Natural killer cell (primary cell): Measurements from ENCODE around the gene RGS6. TPM values are rescaled to one million over a fixed set of nuclear protein-coding genes. Genes with fewer than 3 reads are reported as not detected.

Experiments used
- ATAC-seq, 3 donors: fragments of 150-1000 bp in 2 of 3; fragments of 200-7000 bp in 1 of 3; cut with Tn5 transposase; 1 replicate in 1 of 3; 2 replicates in 2 of 3; pipeline ENCODE4 v1.10.0; 2021; ENCODE audit warnings: mild to moderate bottlenecking in 2 of 3, moderate library complexity in 2 of 3
- DNase-seq, 2 donors: peaks; one replicate each; pipeline versions ENCODE4 v3.0.0 to v3.0.0-alpha.2; 2013 to 2021; ENCODE audit warnings: mixed read lengths in 1 of 2
- H3K27ac ChIP-seq: one replicate; pipeline ENCODE4 v1.5.1; 2013; ENCODE audit warnings: mild to moderate bottlenecking, low read length
- H3K27me3 ChIP-seq: one replicate; pipeline ENCODE4 v1.6.1; 2013; ENCODE audit warnings: low read length; ENCODE audit not compliant: control insufficient read depth, insufficient read depth
- H3K36me3 ChIP-seq: one replicate; pipeline ENCODE4 v1.6.1; 2013; ENCODE audit warnings: low read length; ENCODE audit not compliant: control insufficient read depth, insufficient read depth
- H3K4me1 ChIP-seq: one replicate; pipeline ENCODE4 v1.6.1; 2013; ENCODE audit warnings: low read length; ENCODE audit not compliant: control insufficient read depth, insufficient read depth
- H3K4me3 ChIP-seq: one replicate; pipeline ENCODE4 v1.5.1; 2013; ENCODE audit warnings: low read length
- H3K9me3 ChIP-seq: one replicate; pipeline ENCODE4 v1.6.1; 2013; ENCODE audit warnings: low read length; ENCODE audit not compliant: control insufficient read depth, insufficient read depth
- H3K27ac Mint-ChIP-seq, 2 donors: one replicate each; pipeline ENCODE4 v1.8.0; 2022; ENCODE audit warnings: mild to moderate bottlenecking in 2 of 2, mixed read lengths in 2 of 2, moderate library complexity in 1 of 2
- H3K27me3 Mint-ChIP-seq, 2 donors: one replicate each; pipeline ENCODE4 v1.8.0; 2022; ENCODE audit warnings: low read depth in 2 of 2, mixed read lengths in 2 of 2
- H3K36me3 Mint-ChIP-seq: one replicate; pipeline ENCODE4 v1.8.0; 2022; ENCODE audit warnings: mixed read lengths
- H3K4me1 Mint-ChIP-seq, 2 donors: one replicate each; pipeline ENCODE4 v1.8.0; 2022; ENCODE audit warnings: mixed read lengths in 2 of 2
- H3K4me3 Mint-ChIP-seq: one replicate; pipeline ENCODE4 v1.8.0; 2022; ENCODE audit warnings: mild to moderate bottlenecking, moderate library complexity, mixed read lengths
- H3K9me3 Mint-ChIP-seq, 2 donors: one replicate each; pipeline ENCODE4 v1.8.0; 2022; ENCODE audit warnings: mixed read lengths in 2 of 2
- CTCF ChIP-seq: fragments of 200-600 bp; IDR thresholded peaks from one replicate; pipeline ENCODE4 v1.8.0; 2022; ENCODE audit warnings: antibody characterized with exemption
- WGBS: methylation state at CpG from one replicate; pipeline ENCODE4 v1.1.7; 2013; ENCODE audit warnings: missing lambda C conversion rate; ENCODE audit not compliant: insufficient coverage; 5-methylcytosine and 5-hydroxymethylcytosine counted together
- intact Hi-C: fragments of 100-400 bp; cut with micrococcal nuclease; formaldehyde crosslinking; loops from one replicate; pipeline ENCODE4 v1.14.2; 2022
- total RNA-seq, 4 donors: library from RNA; stranded (reverse); fragments of 120-200 nt in 1 of 4; gene quantifications; one replicate each; pipeline versions ENCODE4 v1.2.3 to v1.2.4, GENCODE V29; 2013 to 2022

The RGS6 gene
- total RNA-seq, 3 donors from 2014 or later (not counting 1 experiment from before 2014, with no cell fraction given) = 0.75 to 1.4 TPM; not detected in 1

GRCh38 chr14:71905031-71905430, 27.2 kb upstream of the RGS6 start:
- Mint-ChIP-seq H3K4me1 (no peaks in the 10 kb centered on the region), H3K9me3 (no peaks in the 10 kb centered on the region), H3K27ac (no peak overlapping the region), H3K27me3 (peaks cover 14 to 39% of the 10 kb centered on the region in 2 donors), H3K36me3 (no peaks in the 10 kb centered on the region), H3K4me3 (no peak overlapping the region)
- no peaks in the 10 kb centered on the region for H3K4me1 ChIP-seq
- H3K4me3 ChIP-seq = no peak overlapping the region
- 85% methylated on average over 4 of the region's 4 CpGs for WGBS
- DNase-seq = no peak
- no peak for TF ChIP-seq CTCF
- H3K27ac ChIP-seq = no peak overlapping the region
- intact Hi-C loops = no loop called here
- H3K36me3 ChIP-seq = no peaks in the 10 kb centered on the region
- no peak for ATAC-seq
- no peaks in the 10 kb centered on the region for H3K9me3 ChIP-seq
- no peaks in the 10 kb centered on the region for H3K27me3 ChIP-seq

GRCh38 chr14:71905860-71906259, 26.4 kb upstream of the RGS6 start:
- Histone ChIP-seq H3K27me3 (peaks cover 2% of the 10 kb centered on the region), H3K4me3 (no peak overlapping the region), H3K9me3 (no peaks in the 10 kb centered on the region), H3K36me3 (no peaks in the 10 kb centered on the region), H3K27ac (no peak overlapping the region), H3K4me1 (no peaks in the 10 kb centered on the region)
- Mint-ChIP-seq H3K4me3 (no peak overlapping the region), H3K27ac (no peak overlapping the region), H3K4me1 (no peaks in the 10 kb centered on the region), H3K9me3 (no peaks in the 10 kb centered on the region), H3K36me3 (no peaks in the 10 kb centered on the region), H3K27me3 (peaks cover 14 to 39% of the 10 kb centered on the region in 2 donors)
- no peak for DNase-seq
- no peak for TF ChIP-seq CTCF
- no peak for ATAC-seq
- WGBS = 78% methylated on average over 7 of the region's 7 CpGs
- intact Hi-C loops = no loop called here

- Mint-ChIP-seq H3K36me3 (no peaks in the 10 kb centered on the region), H3K27ac (no peak overlapping the region), H3K4me3 (no peak overlapping the region), H3K27me3 (peaks cover 14 to 52% of the 10 kb centered on the region in 2 donors), H3K9me3 (no peaks in the 10 kb centered on the region), H3K4me1 (no peaks in the 10 kb centered on the region)
- Histone ChIP-seq H3K4me3 (no peak overlapping the region), H3K9me3 (no peaks in the 10 kb centered on the region), H3K4me1 (no peaks in the 10 kb centered on the region), H3K36me3 (no peaks in the 10 kb centered on the region), H3K27ac (no peak overlapping the region), H3K27me3 (peaks cover 2% of the 10 kb centered on the region)
- 89% methylated on average over 9 of the region's 10 CpGs for WGBS
- intact Hi-C loops = no loop called here
- ATAC-seq = no peak
- DNase-seq = no peak
- TF ChIP-seq CTCF = no peak
Measured at GRCh38 chr14:71907793-71908515, 24.3 kb upstream of the RGS6 start.

- H3K27me3 Mint-ChIP-seq = peaks cover 14 to 26% of the 10 kb centered on the region in 2 donors
- no peak overlapping the region for H3K27ac Mint-ChIP-seq
- no peak for ATAC-seq
- Histone ChIP-seq H3K4me1 (no peaks in the 10 kb centered on the region), H3K9me3 (no peaks in the 10 kb centered on the region), H3K27ac (no peak overlapping the region), H3K27me3 (peaks cover 2% of the 10 kb centered on the region), H3K4me3 (no peak overlapping the region), H3K36me3 (no peaks in the 10 kb centered on the region)
- H3K4me3 Mint-ChIP-seq = no peak overlapping the region
- H3K36me3 Mint-ChIP-seq = no peaks in the 10 kb centered on the region
- no peak for TF ChIP-seq CTCF
- no peaks in the 10 kb centered on the region for H3K4me1 Mint-ChIP-seq
- no peak for DNase-seq
- intact Hi-C loops = no loop called here
- 88% methylated on average over 5 of the region's 5 CpGs for WGBS
- no peaks in the 10 kb centered on the region for H3K9me3 Mint-ChIP-seq
Measured at GRCh38 chr14:71911669-71912068, 20.6 kb upstream of the RGS6 start.
